ENCODE results near the gene ABRACL.

GRCh38 chr6:139080255-139080920 lies 51.8 kb downstream of the ABRACL start:
- TF ChIP-seq CTCF (IDR thresholded peaks at IDR 0.05; ENCODE audit: insufficient read depth, low read length) (no peak), POLR2AphosphoS5 (IDR thresholded peaks at IDR 0.05; ENCODE audit: low read depth) (no peak), REST (IDR thresholded peaks at IDR 0.05; ENCODE audit: insufficient replicate concordance, low read depth) (no peak)
